GM19438 (cell line): ENCODE data around the gene AGBL5.
A peak's percentile ranks its signal among the peaks of the same experiment; 100 is the strongest.

Source experiments
- ATAC-seq: cut with Tn5 transposase; IDR thresholded peaks from one replicate; pipeline ENCODE4 v1.9.1; 2021; ENCODE audit warnings: low read depth; ENCODE audit not compliant: unreplicated experiment

The AGBL5 gene

GRCh38 chr2:27050996-27051901 lies at the start of gene AGBL5:
Gene AGBL5, plus strand, starts transcription at chr2:27051668. Its CDS starts 1,291 bp downstream, at chr2:27052959.
- ATAC-seq, result peak; percentile 58

GRCh38 chr2:27001950-27002349 lies 49.5 kb upstream of the AGBL5 start:
- no peak for ATAC-seq

- no peak for ATAC-seq
Measured at GRCh38 chr2:27003007-27003406, 48.5 kb upstream of the AGBL5 start.

- no peak for ATAC-seq
Measured at GRCh38 chr2:27003857-27004256, 47.6 kb upstream of the AGBL5 start.

GRCh38 chr2:27006602-27007415 lies 44.7 kb upstream of the AGBL5 start:
- no peak for ATAC-seq

- no peak for ATAC-seq
Measured at GRCh38 chr2:27007416-27008374, 43.8 kb upstream of the AGBL5 start.

GRCh38 chr2:27008678-27009077 lies 42.8 kb upstream of the AGBL5 start:
- no peak for ATAC-seq

GRCh38 chr2:27009083-27009482 lies 42.4 kb upstream of the AGBL5 start:
- no peak for ATAC-seq

GRCh38 chr2:27009716-27010115 lies 41.8 kb upstream of the AGBL5 start:
- ATAC-seq, result no peak

GRCh38 chr2:27010139-27010538 lies 41.3 kb upstream of the AGBL5 start:
- ATAC-seq, result no peak

- ATAC-seq, result no peak
Measured at GRCh38 chr2:27013738-27014137, 37.7 kb upstream of the AGBL5 start.

GRCh38 chr2:27014771-27015433 lies 36.6 kb upstream of the AGBL5 start:
- ATAC-seq, result no peak

GRCh38 chr2:27016801-27017325 lies 34.6 kb upstream of the AGBL5 start:
- no peak for ATAC-seq

- ATAC-seq, result no peak
Measured at GRCh38 chr2:27018142-27018541, 33.3 kb upstream of the AGBL5 start.

GRCh38 chr2:27019459-27019858 lies 32.0 kb upstream of the AGBL5 start:
- no peak for ATAC-seq

GRCh38 chr2:27019931-27020855 lies 31.3 kb upstream of the AGBL5 start:
- no peak for ATAC-seq

GRCh38 chr2:27021253-27022049 lies 30.0 kb upstream of the AGBL5 start:
- no peak for ATAC-seq

- ATAC-seq, result no peak
Measured at GRCh38 chr2:27023740-27024139, 27.7 kb upstream of the AGBL5 start.
